GM18951 (cell line): ENCODE measurements around the gene PDIA4.
"Not testable (repeated sequence)": the region's sequence is repeated elsewhere in the genome, so short reads cannot be mapped to it uniquely, and the experiment has no call there.

Experiments
- POLR2A ChIP-seq: IDR thresholded peaks from 4 replicates; pipeline ENCODE4 v1.6.1; 2011; ENCODE audit warnings: mild to moderate bottlenecking; ENCODE audit not compliant: insufficient read length, insufficient read depth; ENCODE audit errors: extremely low read depth
- in situ Hi-C: fragments of 300-500 bp; cut with MboI; formaldehyde crosslinking; loops from one replicate; pipeline ENCODE4 v1.12.0; 2022; ENCODE audit warnings: low sequenced_read_pairs, mixed read lengths, inconsistent platforms; ENCODE audit not compliant: unreplicated experiment

PDIA4 gene, protein sequence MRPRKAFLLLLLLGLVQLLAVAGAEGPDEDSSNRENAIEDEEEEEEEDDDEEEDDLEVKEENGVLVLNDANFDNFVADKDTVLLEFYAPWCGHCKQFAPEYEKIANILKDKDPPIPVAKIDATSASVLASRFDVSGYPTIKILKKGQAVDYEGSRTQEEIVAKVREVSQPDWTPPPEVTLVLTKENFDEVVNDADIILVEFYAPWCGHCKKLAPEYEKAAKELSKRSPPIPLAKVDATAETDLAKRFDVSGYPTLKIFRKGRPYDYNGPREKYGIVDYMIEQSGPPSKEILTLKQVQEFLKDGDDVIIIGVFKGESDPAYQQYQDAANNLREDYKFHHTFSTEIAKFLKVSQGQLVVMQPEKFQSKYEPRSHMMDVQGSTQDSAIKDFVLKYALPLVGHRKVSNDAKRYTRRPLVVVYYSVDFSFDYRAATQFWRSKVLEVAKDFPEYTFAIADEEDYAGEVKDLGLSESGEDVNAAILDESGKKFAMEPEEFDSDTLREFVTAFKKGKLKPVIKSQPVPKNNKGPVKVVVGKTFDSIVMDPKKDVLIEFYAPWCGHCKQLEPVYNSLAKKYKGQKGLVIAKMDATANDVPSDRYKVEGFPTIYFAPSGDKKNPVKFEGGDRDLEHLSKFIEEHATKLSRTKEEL

DNA sequence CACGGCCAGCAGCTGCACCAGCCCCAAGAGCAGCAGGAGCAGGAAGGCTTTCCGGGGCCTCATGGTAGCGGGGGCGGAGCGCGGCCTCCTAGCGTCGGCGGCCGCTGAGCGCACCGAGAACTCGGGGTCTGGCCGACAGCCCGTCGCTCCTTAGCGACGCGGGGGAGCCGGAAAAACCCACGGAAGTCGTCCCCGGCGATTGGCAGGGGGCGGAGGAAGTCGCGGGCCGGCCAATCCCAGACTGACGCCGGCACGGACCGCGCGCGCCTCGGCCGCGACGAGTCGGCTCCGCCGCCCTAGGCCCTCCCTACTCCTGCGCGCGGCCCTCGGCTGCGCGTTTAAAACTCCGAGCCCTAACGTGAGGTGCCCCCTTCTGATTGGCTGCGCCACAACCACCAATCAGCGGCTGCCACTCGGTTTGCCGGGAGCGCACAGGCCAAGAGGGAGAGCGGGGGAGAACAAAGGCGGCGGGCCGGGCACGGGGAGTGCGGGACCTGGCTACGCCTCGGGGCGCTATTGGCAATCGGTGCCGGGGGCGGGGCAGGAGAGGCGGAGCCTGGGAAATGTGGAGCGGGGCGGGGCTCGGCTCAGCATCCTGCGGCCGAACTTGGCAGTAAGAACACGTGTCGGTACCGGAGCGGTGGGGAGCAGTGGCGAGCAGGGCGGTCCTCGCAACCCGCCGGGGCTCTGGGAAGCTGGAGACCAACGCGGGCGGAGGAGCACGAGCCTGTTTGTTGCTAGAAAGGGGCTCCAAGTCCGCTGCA is at the start of gene PDIA4:
Gene PDIA4 (minus strand): TSS at position 160 of the 764 bp plus-strand sequence. CDS start 97 bp downstream, at position 63.
- in situ Hi-C loops = no loop called here
- peak; percentile 93 for TF ChIP-seq POLR2A

DNA sequence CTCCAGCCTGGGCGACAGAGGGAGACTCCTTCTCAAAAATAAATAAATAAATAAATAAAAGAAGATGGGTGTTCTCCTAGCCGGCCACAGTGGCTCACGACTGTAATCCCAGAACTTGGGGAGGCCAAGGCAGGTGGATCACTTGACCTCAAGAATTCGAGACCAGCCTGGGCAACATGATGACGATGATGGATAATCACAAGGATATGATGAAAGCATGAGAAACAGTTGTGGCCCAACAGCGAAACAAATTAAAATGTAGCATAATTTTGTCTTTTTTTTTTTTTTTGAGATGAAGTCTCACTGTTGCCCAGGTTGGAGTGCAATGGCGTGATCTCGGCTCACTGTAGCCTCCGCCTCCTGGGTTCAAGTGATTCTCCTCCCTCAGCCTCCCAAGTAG is 49.3 kb upstream of the PDIA4 start:
- in situ Hi-C loops = no loop called here
- no peak for TF ChIP-seq POLR2A

DNA sequence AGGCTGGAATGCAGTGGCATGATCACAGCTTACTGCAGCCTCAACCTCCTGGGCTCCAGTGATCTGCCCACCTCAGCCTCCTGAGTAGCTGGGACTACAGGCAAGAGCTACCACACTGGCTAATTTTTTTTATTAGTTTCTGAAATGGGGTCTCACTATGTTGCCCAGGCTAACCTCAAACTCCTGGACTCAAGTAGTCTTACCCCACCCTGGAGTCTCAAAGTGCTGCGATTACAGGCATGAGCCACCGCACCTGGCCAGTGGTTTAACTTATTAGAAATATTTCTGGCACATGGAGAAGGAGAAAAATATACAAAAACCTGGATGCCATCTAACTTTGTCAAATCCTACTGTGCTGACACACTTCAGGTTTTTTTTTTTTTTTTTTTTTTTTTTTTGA is 47.0 kb upstream of the PDIA4 start:
- in situ Hi-C loops = no loop called here
- no peak for TF ChIP-seq POLR2A

DNA sequence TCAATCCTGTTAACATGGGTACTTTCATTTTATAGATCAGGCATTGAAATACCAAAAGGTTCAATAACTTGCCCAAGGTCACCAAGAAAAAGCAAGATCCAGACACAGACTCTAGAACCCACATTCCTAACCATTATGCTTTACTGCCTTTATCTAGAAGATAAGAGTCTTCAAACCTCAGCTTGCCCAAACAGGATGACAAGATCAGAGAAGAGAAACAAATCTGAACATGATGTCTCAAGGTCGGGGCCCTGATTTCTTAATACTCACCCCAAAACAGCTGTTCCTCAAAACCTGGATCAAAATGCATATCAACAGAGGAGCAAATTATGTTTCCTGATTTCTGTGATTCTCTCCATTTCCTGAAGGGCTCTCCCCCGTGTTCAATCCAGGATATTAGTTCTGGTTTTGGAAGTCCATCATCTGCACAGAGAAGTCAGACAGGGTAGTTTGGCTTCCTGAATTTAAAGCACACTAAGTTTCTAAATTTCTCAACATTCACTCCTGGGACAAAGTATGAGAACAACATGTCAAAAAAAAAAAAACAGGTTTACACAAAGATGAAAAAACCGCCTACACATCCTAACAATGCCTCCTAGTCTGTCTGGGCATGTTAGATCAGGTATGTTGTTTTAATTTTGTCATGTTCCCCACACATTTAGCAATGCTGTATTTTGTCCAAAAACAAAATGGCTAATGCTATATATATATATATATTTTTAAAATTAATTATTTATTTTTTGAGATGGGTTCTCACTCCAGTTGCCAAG is 46.0 kb upstream of the PDIA4 start:
- in situ Hi-C loops = no loop called here
- TF ChIP-seq POLR2A = no peak

DNA sequence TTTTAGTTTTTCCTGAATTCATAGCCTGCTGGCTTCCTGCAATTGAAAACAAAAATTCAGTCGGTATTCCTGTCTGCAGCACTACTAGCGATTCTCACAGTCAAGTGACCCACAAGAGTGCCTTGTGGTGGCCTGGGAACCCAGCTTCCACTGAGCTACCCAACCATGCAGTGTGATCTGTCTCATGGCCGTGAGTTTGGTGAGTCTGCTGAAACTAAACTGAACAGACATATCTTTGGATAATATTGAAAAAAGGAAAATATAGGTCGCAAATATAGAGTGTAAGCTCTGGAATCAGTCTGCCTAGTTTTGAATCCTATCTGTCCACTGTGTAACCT is 44.1 kb upstream of the PDIA4 start:
- in situ Hi-C loops = no loop called here
- no peak for TF ChIP-seq POLR2A

DNA sequence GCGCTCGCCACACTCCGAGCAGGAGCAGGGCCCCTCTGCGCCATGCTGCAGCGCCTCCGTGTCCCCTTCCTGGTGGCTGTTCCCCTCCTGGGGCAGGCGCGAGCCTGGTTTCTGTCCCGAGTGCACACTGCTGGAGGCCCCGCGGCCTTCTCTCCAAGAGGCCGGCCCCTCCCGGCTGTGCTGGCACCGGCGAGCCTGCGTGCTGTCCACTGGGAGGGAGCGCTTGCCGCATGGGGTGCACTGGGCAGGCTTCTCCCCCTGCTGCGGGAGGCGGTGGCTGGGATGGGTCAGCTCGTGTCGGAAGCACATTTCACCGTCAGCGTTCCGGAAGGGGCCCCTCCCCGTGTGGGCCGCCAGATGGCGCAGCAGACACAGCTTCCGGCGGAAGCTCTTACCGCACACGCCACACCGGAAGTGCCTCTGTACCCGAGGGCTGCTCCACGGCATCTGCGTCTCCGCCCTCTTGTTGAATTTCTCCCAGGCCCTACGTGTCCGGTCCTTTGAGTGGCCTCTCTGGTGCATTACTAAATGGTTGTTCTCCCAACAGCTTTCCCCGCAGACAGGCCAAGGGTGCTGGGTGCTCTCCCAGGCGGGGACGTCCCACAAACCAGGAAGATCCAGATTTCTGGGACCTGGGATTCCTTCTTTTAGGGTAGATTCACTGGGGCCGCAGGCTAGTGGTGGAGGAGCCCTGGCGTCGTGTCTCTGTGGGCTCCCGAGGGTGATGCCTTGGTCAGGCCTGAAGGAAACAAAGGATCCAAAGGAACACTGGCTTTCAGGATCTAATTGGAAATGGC is 43.5 kb upstream of the PDIA4 start:
- in situ Hi-C loops = no loop called here
- TF ChIP-seq POLR2A = no peak

DNA sequence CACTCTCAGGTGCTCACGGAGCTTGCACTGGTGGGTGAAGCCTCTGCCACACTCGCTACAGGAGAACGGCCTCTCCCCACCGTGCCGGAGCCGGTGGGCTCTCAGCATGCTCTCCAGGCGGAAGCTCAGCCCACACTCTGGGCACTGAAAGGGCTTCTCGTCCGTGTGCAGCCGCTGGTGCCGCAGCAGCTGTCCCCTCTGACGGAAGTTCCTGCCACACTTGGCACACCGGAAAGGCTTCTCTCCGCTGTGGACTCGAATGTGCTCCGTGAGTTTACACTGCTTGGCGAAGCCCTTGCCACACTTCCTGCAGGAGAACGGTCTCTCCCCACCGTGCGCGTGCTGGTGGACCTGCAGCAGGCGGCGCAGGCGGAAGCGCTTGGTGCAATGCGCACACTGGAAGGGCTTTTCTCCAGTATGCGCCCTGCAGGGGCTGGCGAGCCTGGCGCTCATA is 42.9 kb upstream of the PDIA4 start:
- no peak for TF ChIP-seq POLR2A
- in situ Hi-C loops = no loop called here

DNA sequence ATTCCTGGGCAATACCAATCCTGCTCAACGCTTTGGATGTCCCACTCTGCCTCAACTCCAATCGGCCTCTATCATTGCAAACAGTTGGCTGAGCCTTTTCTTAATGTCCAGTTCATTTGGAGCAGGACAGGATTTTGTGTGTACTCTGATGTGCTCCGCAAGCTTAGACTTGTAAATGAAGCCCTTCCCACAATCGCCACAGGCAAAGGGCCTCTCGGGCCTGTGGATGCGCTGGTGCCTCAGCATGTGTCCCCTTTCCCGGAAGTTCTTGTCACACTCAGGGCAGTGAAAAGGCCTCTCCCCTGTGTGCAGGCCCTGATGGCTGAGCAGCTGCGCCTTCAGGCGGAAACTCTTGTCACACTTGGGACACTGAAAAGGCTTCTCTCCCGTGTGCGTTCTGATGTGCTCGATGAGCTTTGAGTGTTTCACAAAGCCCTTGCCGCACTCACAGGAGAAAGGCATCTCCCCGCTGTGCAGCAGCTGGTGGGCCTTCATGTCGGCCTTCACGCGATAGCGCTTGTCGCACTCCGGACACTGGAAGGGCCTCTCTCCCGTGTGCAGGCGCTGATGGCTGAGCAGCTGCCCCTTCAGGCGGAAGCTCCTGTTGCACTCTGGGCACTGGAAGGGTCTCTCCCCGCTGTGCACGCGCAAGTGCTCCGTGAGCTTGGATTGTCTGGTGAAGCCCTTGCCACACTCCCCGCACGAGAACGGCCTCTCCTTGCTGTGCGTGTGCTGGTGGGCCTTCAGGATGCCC is 42.2 kb upstream of the PDIA4 start:
- in situ Hi-C loops = no loop called here
- TF ChIP-seq POLR2A = no peak

DNA sequence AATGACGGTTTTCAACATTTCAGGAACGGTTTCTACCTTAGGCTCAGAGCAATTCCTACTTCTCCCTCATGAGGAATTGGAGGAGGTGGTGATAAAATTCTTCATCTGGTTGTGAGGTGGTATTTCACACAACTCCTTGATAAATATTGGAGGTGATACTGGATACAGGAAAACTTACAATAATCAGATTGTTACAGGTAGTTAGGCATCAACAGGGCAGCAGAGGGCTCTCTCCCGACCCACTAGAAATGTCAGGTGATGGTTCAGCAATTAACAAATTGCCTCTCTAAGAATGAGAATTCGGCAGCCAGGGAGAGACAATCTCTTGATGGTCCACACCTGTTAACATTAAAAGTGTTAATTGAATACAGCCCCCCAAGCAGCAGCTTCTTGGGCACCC is 39.6 kb upstream of the PDIA4 start:
- in situ Hi-C loops = no loop called here
- TF ChIP-seq POLR2A = no peak

DNA sequence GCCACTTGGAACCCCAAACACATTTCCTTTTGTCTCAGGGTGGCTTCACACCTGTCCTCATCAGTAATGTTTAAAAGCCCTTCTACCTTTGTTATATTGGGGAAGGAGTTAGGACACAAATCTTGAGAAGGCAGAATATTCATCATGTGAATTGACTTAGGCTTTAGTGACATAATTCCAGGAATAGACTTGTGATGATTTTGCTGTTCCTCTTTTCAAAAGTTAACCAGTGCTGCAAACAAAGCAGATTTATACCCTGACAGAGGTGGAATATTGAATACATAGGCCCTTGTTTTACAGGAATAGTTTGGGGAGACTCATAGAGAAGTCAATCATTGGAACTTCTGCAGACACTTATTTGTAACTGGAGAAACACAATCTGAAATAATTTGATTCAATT is 35.2 kb upstream of the PDIA4 start:
- in situ Hi-C loops = no loop called here

DNA sequence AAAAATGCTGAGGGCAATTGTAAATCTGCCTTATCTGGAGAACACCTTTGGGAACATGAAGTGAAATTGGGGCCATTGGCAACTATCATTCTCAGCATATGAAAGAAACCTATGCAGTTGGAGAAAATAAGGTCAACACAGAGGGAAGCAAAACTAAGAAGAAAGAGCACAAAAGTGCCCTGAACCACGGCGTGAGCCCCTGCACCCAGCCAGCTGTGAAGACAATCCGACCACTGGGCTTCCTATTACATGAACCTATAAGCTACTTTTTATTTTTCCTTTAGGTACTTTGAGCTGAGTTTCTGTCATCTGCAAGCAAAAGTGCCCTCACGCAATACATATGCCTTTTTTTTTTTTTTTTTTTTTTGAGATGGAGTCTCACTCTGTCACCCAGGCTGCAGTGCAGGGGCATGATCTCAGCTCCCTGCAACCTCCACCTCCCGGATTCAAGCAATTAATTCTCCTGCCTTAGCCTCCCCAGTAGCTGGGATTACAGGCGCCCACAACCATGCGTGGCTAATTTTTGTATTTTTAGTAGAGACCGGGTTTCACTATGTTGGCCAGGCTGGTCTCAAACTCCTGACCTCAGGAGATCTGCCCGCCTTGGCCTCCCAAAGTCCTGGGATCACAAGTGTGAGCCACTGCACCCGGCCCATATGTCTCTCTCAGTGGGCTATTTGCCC is 34.1 kb upstream of the PDIA4 start:
- in situ Hi-C loops = not testable (repeated sequence)

More for the DNA sequence above, 35.2 kb upstream of the PDIA4 start:
- no peak for TF ChIP-seq POLR2A

DNA sequence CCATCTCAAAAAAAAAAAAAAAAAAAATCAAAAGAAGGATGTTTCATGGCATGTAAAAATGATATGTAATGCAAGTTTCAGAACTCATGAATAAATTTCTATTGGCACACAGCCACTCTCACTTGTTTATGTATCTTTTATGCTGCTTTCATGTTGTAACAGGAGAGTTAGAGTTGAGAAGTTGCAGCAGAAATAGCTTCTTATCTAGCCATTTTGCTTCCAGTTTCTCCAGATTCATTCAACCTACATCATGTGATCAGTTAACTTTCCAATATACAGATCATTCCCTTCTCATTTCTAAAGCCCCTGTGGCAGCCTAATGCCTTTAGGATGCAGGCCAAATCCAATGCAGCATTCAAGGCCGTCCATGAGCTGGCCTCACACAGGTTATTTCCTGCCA is 31.9 kb upstream of the PDIA4 start:
- no peak for TF ChIP-seq POLR2A
- in situ Hi-C loops = no loop called here
